HEK293T (cell line): ENCODE measurements around the gene AQP1.

Experiments
- FOXA1 ChIP-seq: fragments of 450-650 bp; IDR thresholded peaks from 2 replicates; pipeline ENCODE4 v1.6.1; 2016; ENCODE audit warnings: mild to moderate bottlenecking
- HDGF ChIP-seq: fragments of 450-650 bp; IDR thresholded peaks from 2 replicates; pipeline ENCODE4 v1.6.1; 2017; ENCODE audit warnings: antibody characterized with exemption, borderline replicate concordance
- NFRKB ChIP-seq: fragments of 450-650 bp; IDR thresholded peaks from 2 replicates; pipeline ENCODE4 v1.6.1; 2016; ENCODE audit warnings: mild to moderate bottlenecking, moderate library complexity
- SP1 ChIP-seq: fragments of 450-650 bp; IDR thresholded peaks from 2 replicates; pipeline ENCODE4 v1.6.1; 2017

DNA sequence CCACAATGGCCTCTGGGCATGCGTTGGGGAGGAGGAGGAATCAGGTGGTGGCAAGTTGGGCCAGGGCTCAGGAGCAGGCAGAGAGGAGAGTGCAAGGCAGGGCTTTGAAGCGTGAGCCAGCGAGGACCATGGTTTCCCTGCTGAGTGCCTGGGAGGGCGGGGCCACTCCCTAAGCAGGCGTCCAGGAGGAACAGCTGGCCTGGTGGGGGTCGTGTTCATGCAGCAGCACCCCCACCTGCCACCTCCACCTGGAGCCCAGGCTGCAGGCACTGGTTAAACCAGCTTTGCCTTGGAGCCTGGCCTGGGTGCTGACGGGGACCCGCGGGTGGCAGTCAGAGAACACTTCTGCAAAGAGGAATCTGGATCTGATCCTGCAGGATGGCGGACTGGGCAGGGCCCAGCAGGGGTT is 24.2 kb upstream of the AQP1 start:
- no peak for TF ChIP-seq NFRKB
- TF ChIP-seq FOXA1 = no peak
- no peak for TF ChIP-seq SP1
- no peak for TF ChIP-seq HDGF
